ENCODE data around the gene FALEC.

- TF ChIP-seq, protein P1, sequence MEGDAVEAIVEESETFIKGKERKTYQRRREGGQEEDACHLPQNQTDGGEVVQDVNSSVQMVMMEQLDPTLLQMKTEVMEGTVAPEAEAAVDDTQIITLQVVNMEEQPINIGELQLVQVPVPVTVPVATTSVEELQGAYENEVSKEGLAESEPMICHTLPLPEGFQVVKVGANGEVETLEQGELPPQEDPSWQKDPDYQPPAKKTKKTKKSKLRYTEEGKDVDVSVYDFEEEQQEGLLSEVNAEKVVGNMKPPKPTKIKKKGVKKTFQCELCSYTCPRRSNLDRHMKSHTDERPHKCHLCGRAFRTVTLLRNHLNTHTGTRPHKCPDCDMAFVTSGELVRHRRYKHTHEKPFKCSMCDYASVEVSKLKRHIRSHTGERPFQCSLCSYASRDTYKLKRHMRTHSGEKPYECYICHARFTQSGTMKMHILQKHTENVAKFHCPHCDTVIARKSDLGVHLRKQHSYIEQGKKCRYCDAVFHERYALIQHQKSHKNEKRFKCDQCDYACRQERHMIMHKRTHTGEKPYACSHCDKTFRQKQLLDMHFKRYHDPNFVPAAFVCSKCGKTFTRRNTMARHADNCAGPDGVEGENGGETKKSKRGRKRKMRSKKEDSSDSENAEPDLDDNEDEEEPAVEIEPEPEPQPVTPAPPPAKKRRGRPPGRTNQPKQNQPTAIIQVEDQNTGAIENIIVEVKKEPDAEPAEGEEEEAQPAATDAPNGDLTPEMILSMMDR (IDR thresholded peaks at IDR 0.05; ENCODE audit: insufficient read depth, low read depth, low read length) = no peak
- TF ChIP-seq EZH2 (IDR thresholded peaks at IDR 0.05; ENCODE audit: insufficient read depth, low read length) = no peak
These were observed 61.4 kb downstream of the FALEC start for GRCh38 chr1:150576794-150577556.
